ENCODE data around the gene TMEM123.

TMEM123 gene

DNA sequence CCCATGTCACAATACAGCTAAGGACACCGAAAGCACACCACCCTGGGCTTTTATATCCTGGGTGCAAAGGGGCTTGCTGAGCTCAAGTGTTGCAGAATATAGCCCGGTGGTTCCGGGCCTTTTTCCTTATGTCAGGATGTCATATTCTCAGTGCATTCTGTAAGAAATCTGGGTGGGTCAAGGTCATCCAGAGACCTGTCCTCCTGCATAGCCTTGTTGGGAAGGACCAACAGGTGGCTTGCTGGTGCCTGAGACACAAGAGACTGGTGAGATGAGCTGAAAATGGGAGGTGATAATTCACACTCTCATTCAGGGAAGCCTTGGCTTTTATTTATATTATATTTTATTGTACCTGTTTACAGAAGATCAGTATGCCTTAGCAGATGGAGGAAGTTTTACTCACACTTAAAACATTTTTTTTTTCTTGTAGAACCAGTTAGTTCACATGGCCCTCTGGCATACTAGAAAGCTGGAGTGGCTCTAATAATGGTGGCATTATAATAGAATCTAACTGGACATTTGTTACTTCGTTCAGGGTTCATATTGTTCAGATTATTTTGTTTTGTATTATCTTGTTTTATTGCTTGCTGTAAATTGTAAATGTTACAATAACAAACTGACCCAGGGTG is 14.6 kb upstream of the TMEM123 start:
- DNase-seq = no peak
- no peaks in the 10 kb centered on the region for H3K36me3 ChIP-seq (ENCODE audit: insufficient read depth, low read length)
- no peaks in the 10 kb centered on the region for H3K27me3 ChIP-seq (ENCODE audit: insufficient read depth, low read length, poor library complexity)
- H3K4me2 ChIP-seq (ENCODE audit: insufficient read depth, low read length) = no peak overlapping the region
- no peak overlapping the region for H3K27ac ChIP-seq (ENCODE audit: low read length)
- H3K9ac ChIP-seq (ENCODE audit: low read depth, low read length) = no peak overlapping the region
- H3K79me2 ChIP-seq (ENCODE audit: insufficient read depth, low read length) = no peaks in the 10 kb centered on the region
- no peaks in the 10 kb centered on the region for H4K20me1 ChIP-seq (ENCODE audit: insufficient read depth, low read length)
- H3K9me3 ChIP-seq (ENCODE audit: insufficient read depth, low read length, severe bottlenecking) = no peaks in the 10 kb centered on the region
- TF ChIP-seq EZH2 (IDR thresholded peaks at IDR 0.05; ENCODE audit: borderline replicate concordance, low read depth, low read length, severe bottlenecking) = no peak
- no peak for TF ChIP-seq CTCF (IDR thresholded peaks at IDR 0.05; ENCODE audit: borderline replicate concordance, extremely low read depth, low read length, poor library complexity, severe bottlenecking)
- no peak for ATAC-seq (ENCODE audit: insufficient read depth, low read depth)
- peaks cover 16% of the 10 kb centered on the region for H3K4me1 ChIP-seq (ENCODE audit: insufficient read depth, low read length)
- no peak overlapping the region for H3K4me3 ChIP-seq (ENCODE audit: low read depth in 1 of 2, low read length in 2 of 2)
- no peak overlapping the region for H2AFZ ChIP-seq (ENCODE audit: low read depth, low read length)

DNA sequence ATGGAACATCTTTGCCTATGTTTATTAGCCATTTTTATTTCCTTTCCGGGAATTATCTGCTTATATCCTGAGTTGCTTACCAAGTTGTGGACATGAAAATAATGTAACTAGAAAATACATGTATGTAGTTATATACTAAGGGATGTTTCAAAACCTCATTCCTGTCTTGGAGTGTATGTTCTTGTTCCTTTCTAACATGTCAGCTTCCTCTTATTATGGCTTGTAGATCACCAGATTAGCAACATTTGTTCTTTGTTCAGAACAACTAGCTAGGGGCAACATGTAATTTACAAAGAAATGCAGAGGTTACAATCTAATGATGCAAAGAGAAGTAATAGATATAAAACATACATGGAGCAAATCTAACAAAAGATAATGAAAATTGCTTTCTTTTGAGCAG is 13.1 kb upstream of the TMEM123 start:
- Histone ChIP-seq H3K9me3 (ENCODE audit: insufficient read depth, low read length, severe bottlenecking) (no peaks in the 10 kb centered on the region), H3K4me2 (ENCODE audit: insufficient read depth, low read length) (no peak overlapping the region), H3K4me1 (ENCODE audit: insufficient read depth, low read length) (peaks cover 14% of the 10 kb centered on the region), H4K20me1 (ENCODE audit: insufficient read depth, low read length) (no peaks in the 10 kb centered on the region), H3K27me3 (ENCODE audit: insufficient read depth, low read length, poor library complexity) (no peaks in the 10 kb centered on the region), H2AFZ (ENCODE audit: low read depth, low read length) (no peak overlapping the region), H3K36me3 (ENCODE audit: insufficient read depth, low read length) (no peaks in the 10 kb centered on the region), H3K4me3 (ENCODE audit: low read depth in 1 of 2, low read length in 2 of 2) (no peak overlapping the region), H3K27ac (ENCODE audit: low read length) (no peak overlapping the region), H3K79me2 (ENCODE audit: insufficient read depth, low read length) (no peaks in the 10 kb centered on the region), H3K9ac (ENCODE audit: low read depth, low read length) (no peak overlapping the region)
- TF ChIP-seq EZH2 (IDR thresholded peaks at IDR 0.05; ENCODE audit: borderline replicate concordance, low read depth, low read length, severe bottlenecking) (no peak), CTCF (IDR thresholded peaks at IDR 0.05; ENCODE audit: borderline replicate concordance, extremely low read depth, low read length, poor library complexity, severe bottlenecking) (no peak)
- ATAC-seq (ENCODE audit: insufficient read depth, low read depth) = no peak
- DNase-seq = no peak

DNA sequence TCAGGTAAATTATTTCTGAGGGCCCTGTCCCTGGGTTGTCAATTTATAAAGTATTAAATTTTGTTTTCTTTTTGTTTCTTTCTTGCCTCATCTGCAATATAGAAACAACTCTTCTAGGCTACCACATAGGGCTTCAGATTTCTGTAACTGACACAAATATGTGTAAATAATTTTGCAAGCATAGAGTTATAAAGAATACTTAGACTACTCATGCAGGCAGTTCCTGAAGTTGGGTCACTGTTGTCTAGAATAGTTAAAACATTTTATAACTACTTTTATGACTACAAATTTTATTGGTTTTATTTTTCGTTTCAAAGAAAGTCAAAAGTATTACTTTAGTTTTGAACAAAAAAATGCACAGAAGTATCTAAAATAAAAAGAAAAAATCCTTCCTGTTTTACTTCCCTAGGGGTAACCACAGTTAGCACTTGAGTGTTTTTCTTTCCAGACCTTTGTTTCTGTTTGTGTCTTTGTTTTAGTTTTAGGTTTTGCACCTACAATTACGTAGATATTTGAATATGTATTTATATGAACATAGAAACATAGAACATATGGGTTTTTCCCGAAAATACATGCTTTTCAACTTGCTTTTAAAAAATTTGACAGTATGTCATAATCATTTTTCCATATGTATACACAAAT is 12.4 kb upstream of the TMEM123 start:
- no peaks in the 10 kb centered on the region for H3K79me2 ChIP-seq (ENCODE audit: insufficient read depth, low read length)
- H3K4me1 ChIP-seq (ENCODE audit: insufficient read depth, low read length) = peaks cover 7% of the 10 kb centered on the region
- TF ChIP-seq EZH2 (IDR thresholded peaks at IDR 0.05; ENCODE audit: borderline replicate concordance, low read depth, low read length, severe bottlenecking) = no peak
- no peak for TF ChIP-seq CTCF (IDR thresholded peaks at IDR 0.05; ENCODE audit: borderline replicate concordance, extremely low read depth, low read length, poor library complexity, severe bottlenecking)
- no peak overlapping the region for H3K9ac ChIP-seq (ENCODE audit: low read depth, low read length)
- H3K27me3 ChIP-seq (ENCODE audit: insufficient read depth, low read length, poor library complexity) = no peaks in the 10 kb centered on the region
- H3K9me3 ChIP-seq (ENCODE audit: insufficient read depth, low read length, severe bottlenecking) = no peaks in the 10 kb centered on the region
- H3K4me3 ChIP-seq (ENCODE audit: low read depth in 1 of 2, low read length in 2 of 2) = no peak overlapping the region
- H3K36me3 ChIP-seq (ENCODE audit: insufficient read depth, low read length) = no peaks in the 10 kb centered on the region
- no peak overlapping the region for H3K27ac ChIP-seq (ENCODE audit: low read length)
- no peak for ATAC-seq (ENCODE audit: insufficient read depth, low read depth)
- H4K20me1 ChIP-seq (ENCODE audit: insufficient read depth, low read length) = no peaks in the 10 kb centered on the region
- no peak overlapping the region for H2AFZ ChIP-seq (ENCODE audit: low read depth, low read length)
- DNase-seq = no peak
- no peak overlapping the region for H3K4me2 ChIP-seq (ENCODE audit: insufficient read depth, low read length)

All from DND-41 (cell line).